C4-2B (cell line): ENCODE measurements around the gene IER3.
"Not testable (repeated sequence)": the region's sequence is repeated elsewhere in the genome, so short reads cannot be mapped to it uniquely, and the experiment has no call there.

ENCODE experiments used
- ZFX ChIP-seq: fragments of 450-650 bp; IDR thresholded peaks from 2 replicates; pipeline ENCODE4 v1.6.1; 2017
- TF ChIP-seq, protein P1 (sequence below): fragments of 450-650 bp; conservative IDR thresholded peaks from 2 replicates; pipeline ENCODE4 v1.5.1; 2017; ENCODE audit warnings: mild to moderate bottlenecking

DNA sequence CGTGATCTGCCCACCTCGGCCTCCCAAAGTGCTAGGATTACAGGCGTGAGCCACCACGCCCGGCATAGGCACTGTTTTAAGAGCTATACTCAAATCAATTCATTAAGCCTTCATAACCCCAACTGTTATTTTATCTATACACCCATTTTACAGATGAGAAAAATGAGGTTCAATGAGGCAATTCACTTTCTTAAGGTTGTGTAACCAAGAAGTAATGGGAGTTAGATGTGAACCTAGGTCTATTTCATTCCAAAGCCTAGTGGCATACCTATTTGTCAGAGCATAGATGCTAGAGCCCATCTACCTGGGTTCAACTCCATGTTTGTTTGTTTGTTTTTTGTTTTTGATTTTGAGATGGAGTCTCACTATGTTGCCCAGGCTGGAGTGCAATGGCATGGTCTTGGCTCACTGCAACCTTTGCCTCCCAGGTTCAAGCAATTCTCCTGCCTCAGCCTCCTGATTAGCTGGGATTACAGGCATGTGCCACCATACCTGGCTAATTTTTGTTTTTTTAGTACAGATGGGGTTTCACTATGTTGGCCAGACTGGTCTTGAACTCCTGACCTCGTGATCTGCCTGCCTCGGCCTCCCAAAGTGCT is 12.2 kb upstream of the IER3 start:
- TF ChIP-seq, protein P1, sequence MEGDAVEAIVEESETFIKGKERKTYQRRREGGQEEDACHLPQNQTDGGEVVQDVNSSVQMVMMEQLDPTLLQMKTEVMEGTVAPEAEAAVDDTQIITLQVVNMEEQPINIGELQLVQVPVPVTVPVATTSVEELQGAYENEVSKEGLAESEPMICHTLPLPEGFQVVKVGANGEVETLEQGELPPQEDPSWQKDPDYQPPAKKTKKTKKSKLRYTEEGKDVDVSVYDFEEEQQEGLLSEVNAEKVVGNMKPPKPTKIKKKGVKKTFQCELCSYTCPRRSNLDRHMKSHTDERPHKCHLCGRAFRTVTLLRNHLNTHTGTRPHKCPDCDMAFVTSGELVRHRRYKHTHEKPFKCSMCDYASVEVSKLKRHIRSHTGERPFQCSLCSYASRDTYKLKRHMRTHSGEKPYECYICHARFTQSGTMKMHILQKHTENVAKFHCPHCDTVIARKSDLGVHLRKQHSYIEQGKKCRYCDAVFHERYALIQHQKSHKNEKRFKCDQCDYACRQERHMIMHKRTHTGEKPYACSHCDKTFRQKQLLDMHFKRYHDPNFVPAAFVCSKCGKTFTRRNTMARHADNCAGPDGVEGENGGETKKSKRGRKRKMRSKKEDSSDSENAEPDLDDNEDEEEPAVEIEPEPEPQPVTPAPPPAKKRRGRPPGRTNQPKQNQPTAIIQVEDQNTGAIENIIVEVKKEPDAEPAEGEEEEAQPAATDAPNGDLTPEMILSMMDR = not testable (repeated sequence)
- TF ChIP-seq ZFX = not testable (repeated sequence)
